Activated naive CD8-positive, alpha-beta T cell treated with anti-CD3 and anti-CD28 coated beads, Interleukin-2, amount 50 U/mL, for 16 hours (primary cell): ENCODE measurements around the gene GPR33.
"Not testable (repeated sequence)": the region's sequence is repeated elsewhere in the genome, so short reads cannot be mapped to it uniquely, and the experiment has no call there.

Experiments used
- DNase-seq: peaks from one replicate; pipeline ENCODE4 v3.0.0-alpha.2; 2020; ENCODE audit warnings: low read depth, low spot score

Gene GPR33, protein sequence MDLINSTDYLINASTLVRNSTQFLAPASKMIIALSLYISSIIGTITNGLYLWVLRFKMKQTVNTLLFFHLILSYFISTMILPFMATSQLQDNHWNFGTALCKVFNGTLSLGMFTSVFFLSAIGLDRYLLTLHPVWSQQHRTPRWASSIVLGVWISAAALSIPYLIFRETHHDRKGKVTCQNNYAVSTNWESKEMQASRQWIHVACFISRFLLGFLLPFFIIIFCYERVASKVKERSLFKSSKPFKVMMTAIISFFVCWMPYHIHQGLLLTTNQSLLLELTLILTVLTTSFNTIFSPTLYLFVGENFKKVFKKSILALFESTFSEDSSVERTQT

DNA sequence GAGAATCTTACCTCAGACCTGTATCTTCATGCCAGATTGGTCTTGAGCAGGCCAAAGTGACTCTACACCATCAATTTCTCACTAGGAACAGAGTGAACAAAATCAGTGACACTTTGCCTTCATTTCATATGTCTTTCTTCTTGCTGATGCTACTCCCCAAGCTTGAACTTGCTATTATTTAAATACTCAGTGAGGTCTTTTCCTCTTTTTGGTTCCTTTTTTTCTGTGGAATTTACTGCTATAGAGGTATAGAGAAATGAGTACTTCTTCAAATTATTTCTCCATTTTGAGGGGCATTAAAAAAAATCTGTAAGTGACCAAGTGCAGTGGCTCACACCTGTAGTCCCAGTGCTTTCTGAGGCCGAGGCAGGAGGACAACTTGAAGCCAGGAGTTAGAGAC lies at the start of gene GPR33:
Gene GPR33, minus strand, starts transcription at position 154 of the 400 bp plus-strand sequence. CDS start 4,074 bp downstream, outside the sequence.
- DNase-seq, result no peak

DNA sequence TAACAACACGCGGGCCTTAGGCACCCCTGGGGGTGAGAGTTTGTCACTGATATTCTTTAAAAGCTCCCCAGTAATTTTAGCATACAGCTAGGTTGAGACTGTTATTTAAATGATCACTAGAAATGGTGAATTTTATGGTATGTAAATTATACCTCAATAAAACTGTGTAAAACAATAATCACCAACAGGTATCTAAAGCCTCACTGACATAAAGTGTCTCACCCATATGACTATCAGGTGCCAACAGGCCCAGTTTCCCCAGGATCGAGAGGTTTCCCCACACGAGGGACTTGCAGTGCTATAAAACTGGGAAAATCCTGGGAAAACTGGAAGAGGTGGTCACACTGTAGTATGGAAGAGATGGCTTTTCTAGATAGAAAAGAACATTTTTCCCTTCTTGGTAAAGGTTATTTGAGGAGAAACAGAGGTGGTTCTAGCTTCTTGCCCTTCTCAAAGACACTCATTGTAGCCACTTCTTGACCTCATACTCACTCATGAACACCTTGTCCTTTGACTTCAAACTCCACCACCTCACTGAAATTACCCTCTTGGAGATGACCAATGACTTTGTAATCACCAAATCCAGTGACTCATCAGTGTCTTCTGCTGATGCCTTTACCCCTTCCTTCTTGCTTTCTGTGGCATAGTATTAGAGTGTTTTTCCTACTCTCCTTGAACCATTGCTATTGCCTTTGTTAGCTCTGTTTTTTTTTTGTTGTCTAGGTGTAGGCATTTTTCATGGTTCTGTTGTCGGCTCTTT lies 48.5 kb upstream of the GPR33 start:
- no peak for DNase-seq

DNA sequence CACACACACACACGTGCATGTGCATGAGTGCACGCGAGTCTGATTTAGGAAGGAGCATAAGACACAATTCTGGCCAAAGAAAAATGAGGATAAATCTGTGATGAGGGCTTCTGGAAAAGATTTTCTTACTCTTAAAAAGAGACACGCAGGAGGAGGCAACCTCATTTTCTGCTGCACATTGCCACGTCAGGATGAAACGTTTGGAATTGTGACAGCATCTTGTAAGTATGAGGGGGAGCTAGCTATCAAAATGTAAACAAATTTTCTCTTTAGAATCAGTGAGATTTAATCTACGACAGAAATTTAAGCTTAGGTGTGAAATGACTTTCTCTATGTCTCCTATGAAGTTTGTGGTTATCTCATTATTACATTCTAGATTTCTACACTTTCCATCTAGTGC lies 42.3 kb upstream of the GPR33 start:
- DNase-seq, result no peak

DNA sequence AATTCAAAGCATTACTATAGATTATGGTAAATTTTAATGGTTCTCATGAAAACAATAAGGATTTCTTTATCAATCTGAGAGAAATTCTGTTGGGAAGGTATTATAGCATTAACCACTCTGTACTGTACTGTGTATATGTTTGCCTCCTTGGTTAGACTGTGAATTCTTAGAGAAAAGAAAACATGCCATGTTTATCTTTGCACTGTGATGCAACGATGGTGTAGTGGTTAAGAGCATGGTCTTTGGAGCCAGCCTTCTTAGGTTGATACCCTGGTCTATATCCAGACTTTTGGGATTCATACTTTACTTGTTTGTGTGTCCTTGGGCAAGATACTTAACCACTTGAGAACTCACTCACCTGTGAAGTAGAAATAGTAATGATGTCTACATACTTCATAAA lies 41.2 kb upstream of the GPR33 start:
- DNase-seq, result no peak

DNA sequence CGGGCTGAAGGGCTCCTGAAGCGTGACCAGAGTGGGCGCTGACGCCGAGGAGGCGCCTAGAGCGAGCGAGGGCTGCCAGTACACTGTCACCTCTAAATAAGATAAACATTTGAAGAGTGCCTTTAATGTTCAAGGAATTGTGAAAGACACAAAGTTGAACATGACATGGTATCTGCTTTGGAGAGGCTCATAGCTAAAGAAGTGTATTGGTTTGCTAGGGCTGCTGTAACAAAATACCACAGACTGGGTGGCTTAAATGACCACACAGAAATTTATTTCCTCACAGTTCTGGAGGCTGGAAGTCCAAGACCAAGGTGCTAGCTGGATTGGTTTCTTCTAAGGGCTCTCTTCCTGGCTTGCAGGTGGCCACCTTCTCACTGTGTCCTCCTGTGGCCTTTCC lies 39.7 kb upstream of the GPR33 start:
- no peak for DNase-seq

DNA sequence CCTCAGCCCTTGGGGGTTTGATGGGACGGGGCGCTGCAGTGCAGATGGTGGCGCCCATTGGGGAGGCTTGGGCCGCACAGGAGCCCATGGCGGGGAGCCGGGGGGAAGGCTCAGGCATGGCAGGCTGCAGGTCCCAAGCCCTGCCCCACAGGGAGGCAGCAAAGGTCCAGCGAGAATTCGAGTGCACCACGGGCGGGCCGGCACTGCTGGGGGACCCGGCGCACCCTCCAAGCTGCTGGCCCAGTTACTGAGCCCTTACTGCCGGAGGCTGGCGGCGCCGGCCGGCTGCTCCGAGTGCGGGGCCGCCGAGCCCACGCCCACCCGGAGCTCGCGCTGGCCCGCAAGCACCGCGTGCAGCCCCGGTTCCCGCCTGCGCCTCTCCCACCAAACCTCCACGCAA lies 39.2 kb upstream of the GPR33 start:
- no peak for DNase-seq

DNA sequence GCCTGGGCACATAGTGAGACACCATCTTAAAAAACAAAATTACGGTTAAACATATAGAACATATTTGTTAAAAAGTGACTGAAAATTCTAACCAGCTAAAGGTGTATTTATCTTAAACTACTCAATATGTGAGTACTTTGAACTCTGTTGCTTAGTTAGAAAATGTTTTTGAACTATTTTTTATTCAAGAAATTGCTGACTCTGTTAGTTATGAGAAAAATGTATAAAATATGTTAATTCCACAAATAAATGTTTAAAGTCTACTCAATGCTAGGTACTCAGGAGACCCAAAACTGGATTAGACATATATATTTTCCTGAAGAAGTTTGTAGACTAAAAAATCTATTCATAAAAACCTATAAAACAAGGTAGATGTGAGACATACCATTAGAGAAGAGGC lies 23.0 kb upstream of the GPR33 start:
- DNase-seq, result no peak

DNA sequence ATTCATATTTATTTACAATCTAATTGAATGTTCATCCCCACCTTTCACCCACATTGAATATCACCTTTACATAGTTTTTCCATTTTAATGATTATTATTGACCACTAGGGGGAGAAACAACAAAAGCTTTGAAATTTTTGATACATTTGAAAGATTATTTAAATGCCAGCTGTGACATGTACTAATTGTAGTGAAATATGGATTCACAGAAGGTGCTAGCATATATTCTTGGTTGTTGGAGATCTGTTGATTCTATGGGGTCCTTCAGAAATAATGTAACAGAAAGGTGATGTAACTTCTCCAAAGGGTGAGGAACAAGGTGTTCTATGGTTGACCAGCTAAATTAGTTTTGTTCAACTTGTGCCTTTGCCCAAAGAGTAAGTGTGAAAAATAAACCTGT lies 22.4 kb upstream of the GPR33 start:
- no peak for DNase-seq

DNA sequence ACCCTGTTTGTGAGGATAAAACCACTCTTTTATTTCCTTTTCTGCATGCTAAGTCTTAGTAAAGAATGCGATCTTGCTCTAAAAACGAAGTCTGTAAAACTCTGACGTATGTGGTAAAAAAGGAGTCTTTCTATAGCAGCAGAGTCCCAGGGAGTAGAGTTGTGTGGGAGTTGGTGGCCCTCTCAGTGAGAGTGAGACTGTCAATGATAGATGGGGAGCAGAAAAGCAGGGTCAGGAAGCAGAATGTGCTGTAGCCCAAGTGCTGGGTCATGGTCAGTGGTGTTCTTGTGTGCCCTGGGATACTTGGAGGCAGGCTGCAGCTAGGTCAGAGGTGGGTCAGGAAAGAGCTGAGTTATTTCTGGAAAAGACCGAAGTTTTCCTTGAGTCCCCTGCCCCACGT lies 20.3 kb upstream of the GPR33 start:
- no peak for DNase-seq

DNA sequence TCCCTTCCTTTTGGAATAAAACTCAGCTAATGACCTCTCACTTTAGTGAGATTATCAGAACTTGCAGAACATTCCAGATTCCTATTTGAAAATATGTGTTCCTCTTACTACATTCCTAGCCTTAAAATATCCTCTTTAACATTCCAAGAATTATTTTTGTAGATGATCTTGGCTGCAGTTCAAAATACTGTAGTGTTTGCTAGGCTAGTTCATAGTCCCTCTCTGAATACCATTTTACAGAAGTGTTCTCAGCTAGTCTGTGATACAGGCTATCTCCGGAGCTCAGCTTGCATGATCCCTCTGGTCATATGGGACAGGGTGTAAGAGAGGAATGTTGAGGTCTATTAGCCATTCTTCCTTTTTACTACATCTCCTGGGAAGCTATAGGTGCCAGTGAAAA lies 17.6 kb upstream of the GPR33 start:
- DNase-seq, result no peak

DNA sequence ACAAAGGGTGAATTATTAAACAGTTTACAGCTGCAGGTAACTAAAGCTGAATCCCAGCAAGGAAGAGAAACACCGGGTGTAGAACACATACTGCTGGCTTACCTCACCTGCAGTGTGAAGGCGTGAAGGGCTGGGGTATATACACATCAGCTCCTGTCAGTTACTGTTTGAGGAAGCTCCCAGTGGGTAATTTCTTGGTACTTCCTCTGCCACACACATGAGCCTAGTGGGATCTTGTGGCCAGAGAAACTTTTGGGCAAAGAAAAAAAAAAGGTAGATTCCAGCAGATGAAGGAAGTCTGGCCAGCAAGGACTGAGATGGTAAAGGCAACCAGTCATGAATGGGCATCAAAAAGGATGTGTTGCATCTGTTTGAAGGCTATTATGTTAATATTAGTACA lies 14.0 kb upstream of the GPR33 start:
- no peak for DNase-seq

DNA sequence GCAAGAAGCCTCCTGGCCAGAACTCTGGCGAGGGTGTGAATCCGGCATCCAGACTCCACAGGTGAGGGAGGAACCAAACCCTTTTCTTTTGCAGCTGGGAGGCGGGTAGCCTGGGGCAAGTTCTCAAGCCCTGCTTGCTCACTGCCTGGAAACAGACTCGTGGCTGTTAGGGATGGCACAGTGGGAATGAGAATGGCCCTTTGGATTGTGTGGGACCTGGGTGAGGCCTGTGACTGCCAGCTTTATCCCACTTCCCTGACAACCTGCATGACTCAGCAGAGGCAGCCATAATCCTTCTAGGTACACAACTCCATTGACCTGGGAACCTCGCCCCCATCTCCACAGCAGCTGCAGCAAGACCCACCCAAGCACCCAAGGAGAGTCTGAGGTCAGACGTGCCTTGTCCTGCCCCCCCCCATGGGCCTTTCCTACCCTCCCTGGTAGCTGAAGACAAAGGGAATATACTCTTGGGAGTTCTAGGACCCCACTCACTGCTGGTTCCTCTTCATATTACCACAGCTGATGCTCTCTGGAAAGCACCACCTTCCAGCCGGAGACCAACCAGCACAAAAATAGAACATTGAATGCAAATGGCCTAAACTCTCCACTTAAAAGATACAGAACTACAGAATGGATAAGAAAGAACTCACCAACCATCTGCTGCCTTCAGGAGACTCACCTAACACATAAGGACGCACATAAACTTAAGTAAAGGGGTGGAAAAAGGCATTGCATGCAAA lies 5.1 kb upstream of the GPR33 start:
- no peak for DNase-seq

DNA sequence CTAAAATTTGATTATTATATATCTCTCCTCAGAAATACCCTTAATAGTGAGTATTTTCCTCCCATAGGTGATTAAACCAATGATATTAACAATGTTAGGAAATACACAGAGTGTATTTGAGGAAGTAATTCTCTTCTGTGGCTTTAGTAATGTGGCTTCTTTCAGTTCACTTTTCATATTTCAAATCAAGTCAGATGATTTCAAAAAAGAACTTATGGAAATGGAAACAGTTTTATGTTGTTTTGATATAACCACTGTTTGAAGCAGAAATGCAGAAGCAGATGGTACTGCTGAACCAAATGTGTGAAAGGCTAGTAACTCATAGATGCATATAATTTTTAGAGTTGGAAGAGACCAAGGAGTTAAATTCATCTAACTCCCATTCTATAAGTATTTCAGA lies 1.9 kb upstream of the GPR33 start:
- DNase-seq, result no peak

DNA sequence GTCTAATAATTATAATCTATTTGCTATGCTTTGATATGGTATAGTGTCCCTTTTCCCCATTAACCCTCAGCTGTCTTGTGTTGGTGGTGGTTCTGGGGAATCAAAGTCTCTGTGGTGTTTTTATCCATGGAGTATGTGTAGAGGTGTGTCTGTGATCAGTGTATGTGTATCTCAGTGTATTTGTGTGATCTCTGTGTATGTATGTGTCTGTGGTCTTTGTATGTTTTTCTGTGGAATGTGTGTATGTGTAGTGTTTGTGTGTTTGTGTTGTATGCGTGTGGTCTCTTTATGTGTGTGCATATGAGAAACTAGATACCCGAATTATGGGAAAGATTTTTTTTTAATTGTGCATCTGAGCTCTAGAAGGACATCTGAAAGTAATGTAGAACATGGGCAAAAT lies 1.1 kb downstream of the GPR33 start:
- no peak for DNase-seq

DNA sequence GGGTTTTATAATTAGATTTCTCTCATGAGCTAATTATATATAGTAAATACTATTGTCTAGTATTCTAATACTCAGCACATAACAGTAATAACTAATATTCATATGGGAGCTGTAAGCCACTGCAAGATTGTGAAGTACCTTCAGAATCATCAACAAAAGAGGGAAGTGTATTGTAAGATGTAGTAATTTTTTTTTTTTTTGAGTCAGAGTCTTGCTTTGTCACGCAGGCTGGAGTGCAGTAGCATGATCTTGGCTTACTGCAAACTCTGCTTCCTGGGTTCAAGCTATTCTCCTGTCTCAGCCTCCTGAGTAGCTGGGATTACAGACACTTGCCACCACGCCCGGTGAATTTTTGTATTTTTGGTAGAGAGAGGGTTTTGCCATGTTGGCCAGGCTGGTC lies 3.1 kb downstream of the GPR33 start:
- DNase-seq, result no peak

DNA sequence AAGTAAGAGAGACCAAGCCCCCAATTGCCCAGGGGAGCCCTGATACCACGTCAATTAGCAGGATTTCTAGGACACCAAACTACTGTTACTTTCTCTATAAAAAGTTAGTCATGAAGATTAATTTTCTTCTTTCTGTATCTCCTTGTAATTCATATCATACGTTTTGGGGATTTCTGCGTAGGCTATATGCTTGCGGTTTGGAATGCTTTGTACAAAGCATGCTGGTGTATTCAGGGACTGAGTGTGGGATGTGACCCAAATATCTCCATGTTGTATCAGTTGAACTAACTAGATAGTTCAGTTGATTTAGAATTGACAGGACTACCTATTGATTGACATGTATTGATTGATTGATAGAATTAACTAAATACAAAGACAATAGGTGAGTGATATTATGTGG lies 7.7 kb downstream of the GPR33 start:
- DNase-seq, result no peak

DNA sequence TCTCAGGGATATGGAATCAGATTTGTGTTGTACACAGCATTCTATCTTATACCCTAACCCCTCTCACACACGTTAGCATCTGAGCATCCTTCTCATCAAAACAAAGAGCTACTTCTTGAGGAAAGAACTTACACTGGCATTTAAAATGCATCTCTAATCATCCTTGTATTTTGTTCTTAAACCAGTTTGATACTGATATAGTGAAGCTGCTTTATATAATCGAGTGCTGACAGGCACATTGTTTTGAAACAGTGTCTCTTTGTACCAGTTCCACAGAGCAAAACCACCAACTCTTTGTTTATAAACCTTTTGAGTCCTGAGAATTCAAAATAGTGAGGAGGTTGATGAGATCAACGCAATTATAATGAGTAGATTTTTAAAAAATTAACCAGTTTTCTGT lies 8.8 kb downstream of the GPR33 start:
- DNase-seq, result no peak

DNA sequence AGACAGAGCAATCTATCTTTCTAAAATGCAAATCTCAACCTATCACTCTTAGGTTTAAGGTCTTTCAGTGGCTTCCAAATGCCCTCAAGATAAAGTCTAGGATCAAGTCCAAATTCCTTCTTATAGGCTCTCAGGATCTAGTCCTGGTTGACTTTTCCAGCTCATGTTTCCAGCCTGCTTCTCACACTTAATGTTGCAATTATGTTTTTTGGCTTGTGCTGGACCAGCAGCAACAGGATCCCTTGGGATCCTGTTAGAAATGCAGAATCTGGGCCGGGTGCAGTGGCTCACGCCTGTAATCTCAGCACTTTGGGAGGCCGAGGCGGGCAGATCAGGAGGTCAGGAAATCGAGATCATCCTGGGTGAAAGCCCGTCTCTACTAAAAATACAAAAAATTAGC lies 10.6 kb downstream of the GPR33 start:
- no peak for DNase-seq

DNA sequence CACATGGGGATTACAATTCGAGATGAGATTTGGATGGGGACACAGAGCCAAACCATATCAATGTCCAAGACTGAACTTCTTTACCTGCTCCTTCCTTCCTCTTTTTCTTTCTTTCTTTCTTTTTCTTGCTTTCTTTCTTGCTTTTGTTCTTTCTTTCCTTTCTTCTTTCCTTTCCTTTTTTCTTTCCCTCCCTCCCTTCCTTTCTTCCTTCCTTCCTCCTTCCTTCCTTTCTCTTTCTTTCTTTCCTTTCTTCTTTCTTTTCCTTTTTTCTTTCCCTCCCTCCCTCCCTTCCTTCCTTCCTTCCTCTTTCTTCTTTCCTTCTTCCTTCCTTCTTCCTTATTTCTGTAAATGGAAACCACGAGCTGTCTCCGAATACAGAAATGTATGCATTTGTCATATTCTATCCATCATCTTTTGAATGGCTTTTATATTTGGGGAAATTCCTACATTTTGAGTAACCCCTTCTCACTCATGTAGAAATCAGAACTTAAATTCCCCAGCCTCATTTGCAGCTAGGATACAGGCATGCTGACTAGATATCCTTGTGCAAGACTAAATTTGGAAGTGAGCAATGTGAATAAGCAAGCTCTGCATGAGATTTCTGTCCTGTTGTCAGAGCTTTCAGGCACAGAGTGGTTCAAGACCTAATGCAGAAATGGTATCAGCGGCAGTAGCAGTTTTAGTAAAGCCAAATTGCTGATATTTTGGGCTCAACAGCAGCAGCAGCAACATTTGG lies 11.5 kb downstream of the GPR33 start:
- DNase-seq, result no peak

DNA sequence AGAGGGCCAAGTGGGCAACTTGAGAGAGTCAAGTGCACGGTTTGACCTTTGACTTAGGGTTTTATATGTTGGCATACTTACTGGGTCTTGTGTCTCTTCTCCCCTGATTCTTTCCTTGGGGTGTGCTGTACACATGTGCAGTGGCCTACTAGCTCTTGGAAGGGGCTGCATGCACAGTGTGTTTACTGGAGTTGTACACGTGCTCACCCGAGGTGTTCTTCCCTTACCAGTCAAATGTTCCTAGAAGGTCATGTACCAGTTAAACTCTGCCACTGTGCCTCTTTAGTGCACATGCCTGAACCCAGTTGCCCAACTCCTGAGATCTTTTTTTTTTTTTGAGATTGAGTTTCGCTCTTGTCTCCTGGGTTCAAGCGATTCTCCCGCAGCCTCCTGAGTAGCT lies 21.3 kb downstream of the GPR33 start:
- no peak for DNase-seq

DNA sequence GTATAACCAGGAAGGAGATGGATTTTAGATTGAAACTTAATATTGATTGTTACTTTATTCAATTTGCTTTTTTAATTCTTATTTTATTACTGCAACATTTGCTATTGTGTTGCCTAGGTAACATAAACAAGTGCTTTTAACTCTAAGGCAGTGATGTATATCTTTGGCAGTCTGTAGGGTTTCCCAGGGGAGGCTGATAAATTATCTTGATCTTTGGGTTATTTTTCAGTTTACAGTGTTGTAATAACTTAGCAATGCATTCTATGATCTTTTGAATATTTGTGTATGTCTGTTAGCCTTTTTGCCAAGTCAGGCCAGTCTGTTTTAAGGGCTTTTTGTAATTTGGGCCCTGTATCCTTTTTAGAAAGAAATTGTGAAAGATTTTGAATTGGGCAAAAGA lies 22.7 kb downstream of the GPR33 start:
- DNase-seq, result no peak

DNA sequence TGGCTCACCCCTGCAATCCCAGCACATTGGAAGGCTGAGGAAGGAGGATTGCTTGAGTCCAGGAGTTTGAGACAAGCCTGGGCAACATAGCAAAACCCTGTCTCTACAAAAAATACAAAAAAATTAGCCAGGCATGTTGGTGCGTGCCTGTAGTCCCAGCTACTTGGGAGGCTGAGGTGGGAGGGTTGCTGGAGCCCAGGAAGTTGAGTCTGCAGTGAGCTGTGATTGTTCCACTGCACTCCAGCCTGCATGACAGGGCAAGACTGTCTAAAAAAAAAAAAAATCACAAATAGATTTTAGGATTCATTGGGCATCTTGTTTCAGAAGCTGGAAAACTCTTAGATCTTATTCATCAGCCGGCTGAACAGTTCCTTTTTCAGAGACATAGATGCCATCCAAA lies 25.4 kb downstream of the GPR33 start:
- not testable (repeated sequence) for DNase-seq
